ENCODE results near the gene PCDHGB3.
A peak's percentile ranks its signal among the peaks of the same experiment; 100 is the strongest.
"Not testable (repeated sequence)": the region's sequence is repeated elsewhere in the genome, so short reads cannot be mapped to it uniquely, and the experiment has no call there.

Gene PCDHGB3

DNA sequence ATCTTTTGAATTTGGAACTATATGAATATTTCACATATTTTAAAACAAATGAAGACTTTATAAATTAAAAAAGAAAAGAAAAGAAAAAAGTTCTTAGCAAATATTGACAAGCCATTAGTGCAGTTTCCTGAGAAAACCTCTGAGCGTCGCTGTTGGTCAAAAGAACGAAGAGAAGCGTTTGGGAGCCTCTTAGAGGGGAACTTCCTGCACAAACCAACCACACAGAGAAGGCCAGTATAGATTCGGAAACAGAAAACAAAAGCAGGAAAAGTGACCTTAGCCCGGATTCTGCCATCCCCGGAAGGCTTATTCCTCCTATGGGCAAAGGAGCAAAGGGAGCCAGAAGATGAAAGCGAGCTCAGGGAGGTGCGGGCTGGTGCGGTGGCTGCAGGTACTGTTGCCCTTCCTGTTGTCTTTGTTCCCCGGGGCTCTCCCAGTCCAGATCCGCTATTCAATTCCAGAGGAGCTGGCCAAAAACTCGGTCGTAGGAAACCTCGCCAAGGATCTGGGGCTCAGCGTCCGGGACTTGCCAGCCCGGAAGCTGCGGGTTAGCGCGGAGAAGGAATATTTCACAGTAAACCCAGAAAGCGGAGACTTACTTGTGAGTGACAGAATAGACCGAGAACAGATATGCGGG, 10.1 kb upstream of the PCDHGB3 start, which contains the start of gene PCDHGB2:
TSS of gene PCDHGB2 (plus strand) at position 205 of the 637 bp plus-strand sequence. CDS start at position 347, 142 bp downstream.
- peak in 1 of 2 donors; percentile 49 for DNase-seq

DNA sequence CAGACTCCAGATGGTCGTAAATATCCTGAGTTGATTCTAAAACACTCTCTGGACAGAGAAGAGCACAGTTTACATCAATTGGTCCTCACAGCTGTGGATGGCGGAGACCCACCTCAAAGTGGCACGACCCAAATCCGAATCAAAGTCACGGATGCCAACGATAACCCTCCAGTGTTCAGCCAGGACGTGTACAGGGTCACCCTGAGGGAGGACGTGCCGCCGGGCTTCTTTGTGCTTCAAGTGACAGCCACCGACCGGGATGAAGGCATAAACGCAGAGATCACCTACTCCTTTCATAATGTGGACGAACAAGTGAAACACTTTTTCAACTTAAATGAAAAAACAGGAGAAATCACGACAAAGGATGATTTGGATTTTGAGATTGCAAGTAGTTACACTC, 9.4 kb upstream of the PCDHGB3 start:
- DNase-seq, result no peak

DNA sequence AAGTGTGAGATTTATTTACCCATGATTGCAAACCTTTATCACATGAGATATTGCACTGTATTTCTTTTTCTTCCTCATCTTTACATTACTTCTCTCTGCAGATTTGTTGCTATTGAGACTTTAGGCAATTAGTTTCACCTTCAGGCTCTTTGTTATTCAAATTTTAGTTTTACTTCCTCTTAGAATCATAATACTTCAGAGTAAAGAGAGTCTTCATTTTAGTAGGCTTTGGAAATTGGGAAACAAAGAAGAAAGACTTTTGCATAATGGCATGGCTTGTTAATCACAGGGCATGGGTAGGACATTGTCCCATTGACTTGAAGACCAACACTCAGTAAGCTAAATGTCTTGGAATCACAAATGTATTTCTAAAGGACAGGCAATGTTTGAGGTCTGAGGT, 7.3 kb upstream of the PCDHGB3 start:
- no peak for DNase-seq

DNA sequence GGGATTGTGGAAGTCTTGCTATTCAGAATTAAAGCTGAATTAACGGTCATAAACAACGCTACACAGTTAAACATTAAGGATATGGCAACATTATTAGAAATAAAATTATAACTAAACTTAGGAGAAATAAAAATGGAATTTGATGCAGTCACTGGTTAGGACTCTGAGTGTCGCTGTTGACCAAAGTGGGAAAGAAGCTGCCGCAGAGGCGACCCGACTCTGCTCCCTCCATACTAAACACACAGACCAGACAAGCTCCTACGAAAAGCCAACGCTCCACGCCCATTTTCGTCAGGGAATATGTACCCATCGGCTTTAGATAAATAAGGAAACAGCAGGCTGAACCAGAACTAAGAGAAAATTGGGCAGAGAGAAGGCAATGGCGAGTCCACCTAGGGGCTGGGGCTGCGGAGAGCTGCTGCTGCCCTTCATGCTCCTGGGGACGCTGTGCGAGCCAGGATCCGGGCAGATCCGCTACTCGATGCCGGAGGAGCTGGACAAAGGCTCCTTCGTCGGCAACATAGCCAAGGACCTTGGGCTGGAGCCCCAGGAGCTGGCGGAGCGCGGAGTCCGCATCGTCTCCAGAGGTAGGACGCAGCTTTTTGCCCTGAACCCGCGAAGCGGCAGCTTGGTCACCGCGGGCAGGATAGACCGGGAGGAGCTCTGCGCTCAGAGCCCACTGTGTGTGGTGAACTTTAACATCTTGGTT, 5.9 kb upstream of the PCDHGB3 start, which contains the start of gene PCDHGA5:
TSS of gene PCDHGA5 (plus strand) at position 211 of the 709 bp plus-strand sequence. CDS start at position 380, 169 bp downstream.
- no peak for DNase-seq

DNA sequence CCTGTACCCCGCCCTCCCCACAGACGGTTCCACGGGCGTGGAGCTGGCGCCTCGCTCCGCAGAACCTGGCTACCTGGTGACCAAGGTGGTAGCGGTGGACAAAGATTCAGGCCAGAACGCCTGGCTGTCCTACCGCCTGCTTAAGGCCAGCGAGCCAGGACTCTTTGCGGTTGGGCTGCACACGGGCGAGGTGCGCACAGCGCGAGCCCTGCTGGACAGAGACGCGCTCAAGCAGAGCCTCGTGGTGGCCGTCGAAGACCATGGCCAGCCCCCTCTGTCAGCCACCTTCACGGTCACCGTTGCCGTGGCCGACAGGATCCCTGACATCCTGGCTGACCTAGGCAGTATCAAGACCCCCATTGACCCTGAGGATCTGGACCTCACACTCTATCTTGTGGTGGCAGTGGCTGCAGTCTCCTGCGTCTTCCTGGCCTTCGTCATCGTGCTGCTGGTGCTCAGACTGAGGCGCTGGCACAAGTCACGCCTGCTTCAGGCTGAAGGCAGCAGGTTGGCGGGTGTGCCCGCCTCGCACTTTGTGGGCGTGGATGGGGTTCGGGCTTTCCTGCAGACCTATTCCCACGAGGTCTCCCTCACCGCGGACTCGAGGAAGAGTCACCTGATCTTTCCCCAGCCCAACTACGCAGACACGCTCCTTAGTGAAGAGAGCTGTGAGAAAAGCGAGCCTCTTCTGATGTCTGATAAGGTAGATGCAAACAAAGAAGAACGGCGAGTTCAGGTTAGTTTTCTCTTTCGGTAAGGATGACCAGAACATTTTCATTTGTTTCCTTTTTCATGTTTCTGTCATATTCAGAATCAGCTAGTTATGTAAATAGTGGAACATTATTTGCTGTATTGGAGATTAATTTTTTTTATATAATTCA, 3.8 kb upstream of the PCDHGB3 start:
- DNase-seq, result no peak

DNA sequence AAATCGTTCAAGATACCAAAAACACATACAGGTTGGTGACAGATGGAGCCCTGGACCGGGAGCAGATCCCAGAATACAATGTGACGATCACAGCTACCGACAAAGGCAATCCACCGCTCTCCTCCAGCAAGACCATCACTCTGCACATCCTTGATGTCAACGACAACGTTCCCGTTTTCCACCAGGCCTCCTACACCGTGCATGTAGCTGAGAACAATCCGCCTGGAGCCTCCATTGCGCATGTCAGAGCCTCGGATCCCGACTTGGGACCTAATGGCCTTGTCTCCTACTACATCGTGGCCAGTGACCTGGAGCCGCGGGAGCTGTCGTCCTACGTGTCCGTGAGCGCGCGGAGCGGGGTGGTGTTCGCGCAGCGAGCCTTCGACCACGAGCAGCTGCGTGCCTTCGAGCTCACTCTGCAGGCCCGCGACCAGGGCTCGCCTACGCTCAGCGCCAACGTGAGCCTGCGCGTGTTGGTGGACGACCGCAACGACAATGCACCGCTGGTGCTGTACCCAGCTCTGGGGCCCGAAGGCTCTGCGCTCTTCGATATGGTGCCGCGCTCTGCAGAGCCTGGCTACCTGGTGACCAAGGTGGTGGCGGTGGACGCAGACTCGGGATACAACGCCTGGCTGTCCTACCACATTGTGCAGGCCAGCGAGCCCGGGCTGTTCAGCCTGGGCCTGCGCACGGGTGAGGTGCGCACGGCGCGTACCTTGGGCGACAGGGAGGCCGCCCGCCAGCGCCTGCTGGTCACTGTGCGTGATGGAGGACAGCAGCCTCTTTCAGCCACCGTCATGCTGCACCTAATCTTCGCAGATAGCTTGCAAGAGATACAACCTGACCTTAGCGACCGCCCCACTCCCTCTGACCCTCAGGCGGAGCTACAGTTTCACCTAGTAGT, 1.8 kb downstream of the PCDHGB3 start:
- no peak for DNase-seq

DNA sequence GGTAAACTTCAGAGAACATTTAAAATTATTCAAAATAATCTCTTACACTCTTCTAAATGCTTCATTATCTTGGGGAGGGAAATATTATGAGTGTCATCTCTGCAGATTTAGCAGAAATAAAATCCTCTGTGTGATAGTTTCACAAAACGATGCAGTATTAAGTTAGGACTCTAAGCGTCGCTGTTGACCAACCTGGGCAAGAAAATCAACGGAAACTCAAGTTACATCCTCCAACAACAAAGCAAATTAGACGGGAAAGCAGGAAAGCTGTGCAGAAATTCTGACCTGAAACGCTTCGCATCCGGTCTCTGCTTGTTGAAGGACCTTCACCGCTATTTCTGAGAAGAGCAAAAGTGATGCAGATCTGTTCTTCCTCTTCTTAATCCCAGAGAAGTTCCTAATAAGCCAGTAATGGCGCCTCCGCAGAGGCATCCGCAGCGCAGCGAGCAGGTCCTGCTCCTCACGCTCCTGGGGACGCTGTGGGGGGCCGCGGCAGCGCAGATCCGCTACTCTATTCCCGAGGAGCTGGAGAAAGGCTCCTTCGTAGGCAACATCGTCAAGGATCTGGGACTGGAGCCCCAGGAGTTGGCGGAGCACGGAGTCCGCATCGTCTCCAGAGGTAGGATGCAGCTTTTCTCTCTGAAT, 3.8 kb downstream of the PCDHGB3 start, which contains the start of gene PCDHGA6:
TSS of gene PCDHGA6 (plus strand) at position 219 of the 645 bp plus-strand sequence. CDS start at position 412, 193 bp downstream.
- DNase-seq, result no peak

DNA sequence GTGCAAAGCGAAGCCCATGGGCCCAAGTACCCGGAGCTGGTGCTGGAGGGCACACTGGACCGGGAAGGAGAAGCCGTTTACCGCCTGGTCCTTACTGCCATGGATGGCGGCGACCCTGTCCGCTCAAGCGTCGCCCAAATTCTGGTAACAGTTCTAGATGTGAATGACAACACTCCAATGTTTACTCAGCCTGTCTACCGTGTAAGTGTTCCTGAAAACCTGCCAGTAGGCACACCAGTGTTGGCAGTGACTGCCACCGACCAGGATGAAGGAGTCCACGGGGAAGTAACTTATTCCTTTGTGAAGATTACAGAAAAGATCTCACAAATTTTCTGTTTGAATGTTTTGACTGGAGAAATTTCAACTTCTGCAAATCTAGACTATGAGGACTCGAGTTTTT, 4.6 kb downstream of the PCDHGB3 start:
- no peak for DNase-seq

DNA sequence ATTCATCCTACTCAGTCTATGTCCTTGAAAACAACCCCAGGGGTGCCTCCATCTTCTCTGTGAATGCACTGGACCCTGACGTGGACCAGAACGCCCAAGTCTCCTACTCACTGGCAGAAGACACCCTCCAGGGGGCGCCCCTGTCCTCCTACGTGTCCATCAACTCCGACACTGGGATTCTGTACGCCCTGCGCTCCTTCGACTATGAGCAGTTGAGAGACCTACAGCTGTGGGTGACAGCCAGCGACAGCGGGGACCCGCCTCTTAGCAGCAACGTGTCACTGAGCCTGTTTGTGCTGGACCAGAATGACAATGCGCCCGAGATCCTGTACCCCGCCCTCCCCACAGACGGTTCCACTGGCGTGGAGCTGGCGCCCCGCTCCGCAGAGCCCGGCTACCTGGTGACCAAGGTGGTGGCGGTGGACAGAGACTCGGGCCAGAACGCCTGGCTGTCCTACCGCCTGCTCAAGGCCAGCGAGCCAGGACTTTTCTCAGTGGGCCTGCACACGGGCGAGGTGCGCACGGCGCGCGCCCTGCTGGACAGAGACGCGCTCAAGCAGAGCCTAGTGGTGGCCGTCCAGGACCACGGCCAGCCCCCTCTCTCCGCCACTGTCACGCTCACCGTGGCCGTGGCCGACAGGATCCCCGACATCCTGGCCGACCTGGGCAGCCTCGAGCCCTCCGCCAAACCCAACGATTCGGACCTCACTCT, 5.6 kb downstream of the PCDHGB3 start:
- not testable (repeated sequence) for DNase-seq

DNA sequence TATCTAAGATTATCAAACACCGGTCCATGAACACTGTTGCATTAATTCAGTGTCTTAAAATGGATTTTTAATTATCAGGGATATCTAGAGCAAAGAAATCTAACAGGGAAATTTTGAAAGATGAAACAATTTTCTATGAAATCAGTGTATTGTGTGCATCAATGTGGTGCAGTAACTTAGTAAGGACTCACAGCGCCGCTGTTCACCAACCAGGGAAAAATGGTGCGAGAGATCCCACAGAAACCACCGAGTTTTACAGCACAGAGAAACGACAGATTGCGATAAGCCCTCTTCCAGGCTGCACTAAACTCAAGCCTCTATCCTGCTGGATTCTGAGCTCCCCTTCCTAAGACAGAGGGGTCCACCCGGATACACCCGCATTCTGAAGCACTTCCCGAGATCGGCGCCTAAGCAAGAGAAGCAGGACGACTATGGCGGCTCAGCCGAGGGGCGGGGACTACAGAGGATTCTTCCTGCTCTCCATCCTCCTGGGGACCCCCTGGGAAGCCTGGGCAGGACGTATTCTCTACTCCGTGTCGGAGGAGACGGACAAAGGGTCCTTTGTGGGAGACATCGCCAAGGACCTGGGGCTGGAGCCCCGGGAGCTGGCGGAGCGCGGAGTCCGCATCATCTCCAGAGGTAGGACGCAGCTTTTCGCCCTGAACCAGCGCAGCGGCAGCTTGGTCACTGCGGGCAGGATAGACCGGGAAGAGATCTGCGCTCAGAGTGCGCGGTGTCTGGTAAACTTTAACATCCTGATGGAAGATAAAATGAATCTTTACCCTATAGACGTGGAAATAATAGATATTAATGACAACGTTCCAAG, 12.6 kb downstream of the PCDHGB3 start, which contains the start of gene PCDHGA7:
TSS of gene PCDHGA7 (plus strand) at position 274 of the 826 bp plus-strand sequence. CDS start at position 432, 158 bp downstream.
- DNase-seq, result peak in 1 of 2 donors; percentile 13

DNA sequence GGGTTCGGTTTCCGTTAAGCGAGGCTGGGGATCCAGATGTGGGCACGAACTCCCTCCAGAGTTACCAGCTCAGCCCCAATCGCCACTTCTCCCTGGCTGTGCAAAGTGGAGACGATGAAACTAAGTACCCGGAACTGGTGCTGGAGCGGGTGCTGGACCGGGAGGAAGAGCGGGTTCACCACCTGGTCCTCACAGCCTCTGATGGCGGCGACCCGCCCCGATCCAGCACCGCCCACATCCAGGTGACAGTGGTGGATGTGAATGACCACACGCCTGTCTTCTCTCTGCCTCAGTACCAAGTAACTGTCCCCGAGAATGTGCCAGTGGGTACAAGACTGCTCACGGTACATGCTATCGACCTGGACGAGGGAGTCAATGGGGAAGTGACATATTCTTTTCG, 13.3 kb downstream of the PCDHGB3 start:
- DNase-seq, result no peak

DNA sequence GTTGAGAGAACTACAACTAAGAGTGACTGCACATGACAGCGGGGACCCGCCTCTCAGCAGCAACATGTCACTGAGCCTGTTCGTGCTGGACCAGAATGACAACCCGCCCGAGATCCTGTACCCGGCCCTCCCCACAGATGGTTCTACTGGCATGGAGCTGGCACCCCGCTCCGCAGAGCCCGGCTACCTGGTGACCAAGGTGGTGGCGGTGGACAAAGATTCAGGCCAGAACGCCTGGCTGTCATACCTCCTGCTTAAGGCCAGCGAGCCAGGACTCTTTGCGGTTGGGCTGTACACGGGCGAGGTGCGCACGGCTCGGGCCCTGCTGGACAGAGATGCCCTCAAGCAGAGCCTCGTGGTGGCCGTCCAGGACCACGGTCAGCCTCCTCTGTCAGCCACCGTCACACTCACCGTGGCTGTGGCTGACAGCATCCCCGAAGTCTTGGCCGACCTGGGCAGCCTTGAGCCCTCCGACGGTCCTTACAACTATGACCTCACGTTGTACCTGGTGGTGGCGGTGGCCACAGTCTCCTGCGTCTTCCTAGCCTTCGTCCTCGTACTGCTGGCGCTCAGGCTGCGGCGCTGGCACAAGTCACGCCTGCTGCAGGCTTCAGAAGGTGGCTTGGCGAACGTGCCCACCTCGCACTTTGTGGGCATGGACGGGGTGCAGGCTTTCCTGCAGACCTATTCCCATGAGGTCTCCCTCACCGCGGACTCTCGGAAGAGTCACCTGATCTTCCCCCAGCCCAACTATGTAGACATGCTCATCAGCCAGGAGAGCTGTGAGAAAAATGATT, 14.6 kb downstream of the PCDHGB3 start:
- no peak for DNase-seq

DNA sequence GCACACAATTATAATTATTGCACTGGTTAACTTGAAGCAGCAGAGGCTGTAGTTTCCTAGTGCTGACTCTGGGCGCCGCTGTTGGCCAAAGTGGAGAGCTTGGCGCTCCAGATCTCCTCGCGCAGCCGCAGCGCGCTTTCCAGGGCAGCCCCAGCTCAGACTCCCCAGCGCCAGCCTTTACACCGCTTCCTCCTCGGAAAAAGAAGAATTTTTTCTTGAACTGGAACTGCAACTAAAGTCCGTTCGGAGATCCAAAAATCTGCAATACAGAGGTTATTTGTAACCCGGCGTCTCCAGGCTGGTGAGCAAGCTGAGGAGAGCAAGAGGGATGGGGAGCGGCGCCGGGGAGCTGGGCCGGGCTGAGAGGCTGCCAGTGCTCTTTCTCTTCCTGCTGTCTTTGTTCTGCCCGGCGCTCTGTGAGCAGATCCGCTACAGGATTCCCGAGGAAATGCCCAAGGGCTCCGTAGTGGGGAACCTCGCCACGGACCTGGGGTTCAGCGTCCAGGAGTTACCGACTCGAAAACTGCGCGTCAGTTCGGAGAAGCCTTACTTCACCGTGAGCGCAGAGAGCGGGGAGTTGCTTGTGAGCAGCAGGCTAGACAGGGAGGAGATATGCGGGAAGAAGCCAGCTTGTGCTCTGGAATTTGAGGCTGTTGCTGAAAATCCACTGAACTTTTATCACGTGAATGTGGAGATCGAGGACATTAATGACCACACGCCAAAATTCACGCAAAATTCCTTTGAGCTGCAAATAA, 17.7 kb downstream of the PCDHGB3 start, which contains the start of gene PCDHGB4:
TSS of gene PCDHGB4 (plus strand) at position 142 of the 755 bp plus-strand sequence. CDS start at position 329, 187 bp downstream.
- DNase-seq, result peak in 1 of 2 donors; percentile 28

DNA sequence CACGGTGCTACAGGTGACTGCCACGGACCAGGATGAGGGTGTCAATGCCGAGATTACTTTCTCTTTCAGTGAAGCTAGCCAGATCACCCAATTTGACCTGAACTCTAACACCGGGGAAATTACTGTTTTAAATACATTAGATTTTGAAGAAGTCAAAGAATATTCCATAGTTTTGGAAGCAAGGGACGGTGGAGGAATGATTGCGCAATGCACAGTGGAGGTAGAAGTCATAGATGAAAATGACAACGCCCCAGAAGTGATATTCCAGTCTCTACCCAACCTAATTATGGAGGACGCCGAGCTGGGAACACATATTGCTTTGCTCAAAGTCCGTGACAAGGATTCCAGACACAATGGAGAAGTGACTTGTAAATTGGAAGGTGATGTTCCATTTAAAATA, 18.6 kb downstream of the PCDHGB3 start:
- no peak for DNase-seq

DNA sequence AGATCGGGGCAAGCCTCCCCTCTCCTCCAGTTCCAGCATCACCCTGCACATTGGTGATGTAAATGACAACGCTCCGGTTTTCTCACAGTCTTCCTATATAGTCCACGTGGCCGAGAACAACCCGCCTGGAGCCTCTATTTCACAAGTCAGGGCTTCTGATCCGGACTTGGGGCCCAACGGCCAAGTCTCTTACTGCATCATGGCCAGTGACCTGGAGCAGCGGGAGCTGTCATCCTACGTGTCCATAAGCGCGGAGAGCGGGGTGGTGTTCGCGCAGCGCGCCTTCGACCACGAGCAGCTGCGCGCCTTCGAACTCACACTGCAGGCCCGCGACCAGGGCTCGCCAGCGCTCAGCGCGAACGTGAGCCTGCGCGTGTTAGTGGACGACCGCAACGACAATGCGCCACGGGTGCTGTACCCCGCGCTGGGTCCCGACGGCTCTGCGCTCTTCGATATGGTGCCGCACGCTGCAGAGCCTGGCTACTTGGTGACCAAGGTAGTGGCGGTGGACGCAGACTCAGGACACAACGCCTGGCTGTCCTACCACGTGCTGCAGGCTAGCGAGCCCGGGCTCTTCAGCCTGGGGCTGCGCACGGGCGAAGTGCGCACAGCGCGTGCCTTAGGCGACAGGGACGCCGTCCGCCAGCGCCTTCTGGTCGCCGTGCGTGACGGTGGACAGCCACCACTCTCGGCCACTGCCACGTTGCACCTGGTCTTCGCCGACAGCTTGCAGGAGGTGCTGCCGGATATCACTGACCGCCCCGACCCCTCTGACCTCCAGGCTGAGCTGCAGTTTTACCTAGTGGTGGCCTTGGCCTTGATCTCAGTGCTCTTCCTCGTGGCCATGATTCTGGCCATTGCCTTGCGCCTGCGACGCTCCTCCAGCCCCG, 19.4 kb downstream of the PCDHGB3 start:
- DNase-seq, result no peak

DNA sequence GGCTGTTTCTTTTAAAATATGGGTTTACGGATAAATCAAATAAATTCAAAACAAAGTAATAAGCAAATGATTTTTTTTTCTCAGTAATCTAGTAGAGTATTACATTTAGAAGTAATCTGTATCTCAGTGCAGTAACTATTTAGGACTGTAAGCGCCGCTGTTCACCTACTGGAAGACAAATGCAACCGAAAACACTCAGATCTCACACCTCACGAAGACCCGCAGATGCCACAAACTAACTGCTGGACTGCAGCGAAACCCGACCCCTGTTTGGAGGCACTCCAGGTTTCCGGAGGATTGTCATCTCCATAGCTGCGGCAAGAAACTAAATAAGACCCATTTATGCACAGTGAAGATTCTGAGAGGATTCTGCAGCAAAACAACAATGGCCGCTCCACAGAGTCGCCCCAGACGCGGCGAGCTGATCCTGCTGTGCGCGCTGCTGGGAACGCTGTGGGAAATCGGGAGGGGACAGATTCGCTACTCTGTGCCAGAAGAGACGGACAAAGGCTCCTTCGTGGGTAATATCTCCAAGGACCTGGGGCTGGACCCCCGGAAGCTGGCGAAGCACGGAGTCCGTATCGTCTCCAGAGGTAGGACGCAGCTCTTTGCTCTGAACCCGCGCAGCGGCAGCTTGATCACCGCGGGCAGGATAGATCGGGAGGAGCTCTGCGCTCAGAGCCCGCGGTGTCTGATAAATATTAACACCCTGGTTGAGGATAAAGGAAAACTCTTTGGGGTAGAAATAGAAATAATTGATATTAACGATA, 22.6 kb downstream of the PCDHGB3 start, which contains the start of gene PCDHGA8:
TSS of gene PCDHGA8 (plus strand) at position 205 of the 770 bp plus-strand sequence. CDS start at position 386, 181 bp downstream.
- DNase-seq, result no peak
